GM10266 (cell line): Measurements from ENCODE around the gene CACNA1B.

Experiments
- DNase-seq: peaks from one replicate; pipeline ENCODE4 v3.0.0; 2012; ENCODE audit errors: extremely low spot score
- CTCF ChIP-seq: IDR thresholded peaks from 2 replicates; pipeline ENCODE4 v1.5.1; 2012; ENCODE audit warnings: mild to moderate bottlenecking, low read depth; ENCODE audit not compliant: control insufficient read depth, insufficient read depth; ENCODE audit errors: missing control alignments

The CACNA1B gene

GRCh38 chr9:138024831-138025291 lies 147.3 kb downstream of the CACNA1B start:
- DNase-seq = no peak
- TF ChIP-seq CTCF = no peak

- no peak for DNase-seq
- TF ChIP-seq CTCF = no peak
Measured at GRCh38 chr9:138025417-138025816, 147.8 kb downstream of the CACNA1B start.

- DNase-seq = no peak
- TF ChIP-seq CTCF = no peak
Measured at GRCh38 chr9:138025908-138026307, 148.3 kb downstream of the CACNA1B start.

- TF ChIP-seq CTCF = no peak
- DNase-seq = no peak
Measured at GRCh38 chr9:138028596-138028995, 151.0 kb downstream of the CACNA1B start.

GRCh38 chr9:138031186-138031585 lies 153.6 kb downstream of the CACNA1B start:
- no peak for DNase-seq
- no peak for TF ChIP-seq CTCF

- no peak for DNase-seq
- no peak for TF ChIP-seq CTCF
Measured at GRCh38 chr9:138033950-138034349, 156.4 kb downstream of the CACNA1B start.

GRCh38 chr9:138037140-138037539 lies 159.6 kb downstream of the CACNA1B start:
- no peak for DNase-seq
- TF ChIP-seq CTCF = no peak

GRCh38 chr9:138038244-138038671 lies 160.7 kb downstream of the CACNA1B start:
- TF ChIP-seq CTCF = no peak
- DNase-seq = no peak
